Ishikawa (cell line): ENCODE measurements around the gene PTGES2.

Source experiments
- CEBPB ChIP-seq: IDR thresholded peaks from 2 replicates; pipeline ENCODE4 v1.6.1; 2012
- EGR1 ChIP-seq: IDR thresholded peaks from 2 replicates; pipeline ENCODE4 v1.6.1; 2012
- EP300 ChIP-seq: IDR thresholded peaks from 2 replicates; pipeline ENCODE4 v1.6.1; 2012; ENCODE audit warnings: borderline replicate concordance
- FOXM1 ChIP-seq: IDR thresholded peaks from 2 replicates; pipeline ENCODE4 v1.6.1; 2012; ENCODE audit warnings: low read depth, borderline replicate concordance
- RAD21 ChIP-seq: IDR thresholded peaks from 2 replicates; pipeline ENCODE4 v1.6.1; 2012; ENCODE audit warnings: low read depth
- REST ChIP-seq: IDR thresholded peaks from 2 replicates; pipeline ENCODE4 v1.6.1; 2012; ENCODE audit warnings: low read depth, mild to moderate bottlenecking
- TAF1 ChIP-seq: IDR thresholded peaks from 2 replicates; pipeline ENCODE4 v1.6.1; 2012; ENCODE audit warnings: low read depth, mild to moderate bottlenecking
- TCF12 ChIP-seq: IDR thresholded peaks from 2 replicates; pipeline ENCODE4 v1.6.1; 2012; ENCODE audit warnings: low read depth
- YY1 ChIP-seq: IDR thresholded peaks from 2 replicates; pipeline ENCODE4 v1.6.1; 2012; ENCODE audit warnings: low read depth
- ZBTB7A ChIP-seq: IDR thresholded peaks from 2 replicates; pipeline ENCODE4 v1.6.1; 2012; ENCODE audit warnings: low read depth
- TF ChIP-seq, protein P1 (sequence below): IDR thresholded peaks from 2 replicates; pipeline ENCODE4 v1.6.1; 2012
- TF ChIP-seq, protein P2 (sequence below): IDR thresholded peaks from 2 replicates; pipeline ENCODE4 v1.6.1; 2012

GRCh38 chr9:128123451-128124080, 4.0 kb downstream of the PTGES2 start:
- no peak for TF ChIP-seq RAD21
- TF ChIP-seq ZBTB7A = no peak
- TF ChIP-seq, protein P1, sequence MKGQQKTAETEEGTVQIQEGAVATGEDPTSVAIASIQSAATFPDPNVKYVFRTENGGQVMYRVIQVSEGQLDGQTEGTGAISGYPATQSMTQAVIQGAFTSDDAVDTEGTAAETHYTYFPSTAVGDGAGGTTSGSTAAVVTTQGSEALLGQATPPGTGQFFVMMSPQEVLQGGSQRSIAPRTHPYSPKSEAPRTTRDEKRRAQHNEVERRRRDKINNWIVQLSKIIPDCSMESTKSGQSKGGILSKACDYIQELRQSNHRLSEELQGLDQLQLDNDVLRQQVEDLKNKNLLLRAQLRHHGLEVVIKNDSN = no peak
- TF ChIP-seq, protein P2, sequence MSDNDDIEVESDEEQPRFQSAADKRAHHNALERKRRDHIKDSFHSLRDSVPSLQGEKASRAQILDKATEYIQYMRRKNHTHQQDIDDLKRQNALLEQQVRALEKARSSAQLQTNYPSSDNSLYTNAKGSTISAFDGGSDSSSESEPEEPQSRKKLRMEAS = no peak
- no peak for TF ChIP-seq REST
- no peak for TF ChIP-seq EGR1
- no peak for TF ChIP-seq TCF12
- TF ChIP-seq FOXM1 = no peak
- no peak for TF ChIP-seq YY1
- TF ChIP-seq TAF1 = no peak
- TF ChIP-seq EP300 = no peak
- TF ChIP-seq CEBPB = no peak
